Endodermal cell (in vitro differentiated cells): Measurements from ENCODE around the gene RFXAP. TPM values are rescaled to one million over a fixed set of nuclear protein-coding genes. Genes with fewer than 3 reads are reported as not detected.

ENCODE experiments used
- DNase-seq: peaks from one replicate; pipeline ENCODE4 v3.0.0-alpha.2; 2017
- H3K27ac ChIP-seq: 2 replicates; pipeline ENCODE4 v1.5.1; 2013; ENCODE audit warnings: mild to moderate bottlenecking, low read depth, low read length, moderate library complexity
- H3K27me3 ChIP-seq: 2 replicates; pipeline ENCODE4 v1.6.1; 2013; ENCODE audit warnings: mild to moderate bottlenecking, low read length, moderate library complexity; ENCODE audit not compliant: insufficient read depth, control insufficient read depth, poor library complexity, severe bottlenecking
- H3K36me3 ChIP-seq: 2 replicates; pipeline ENCODE4 v1.7.0; 2013; ENCODE audit warnings: mild to moderate bottlenecking, low read length, moderate library complexity; ENCODE audit not compliant: control insufficient read depth, insufficient read depth
- H3K4me1 ChIP-seq: one replicate; pipeline ENCODE4 v1.7.0; 2013; ENCODE audit warnings: low read length; ENCODE audit not compliant: control insufficient read depth, insufficient read depth
- H3K4me3 ChIP-seq: 2 replicates; pipeline ENCODE4 v1.5.1; 2013; ENCODE audit warnings: mild to moderate bottlenecking, low read length, moderate library complexity
- H3K9ac ChIP-seq: 2 replicates; pipeline ENCODE4 v1.6.1; 2013; ENCODE audit warnings: mild to moderate bottlenecking, low read length, moderate library complexity; ENCODE audit not compliant: poor library complexity, severe bottlenecking; ENCODE audit errors: extremely low read depth
- H3K9me3 ChIP-seq: 2 replicates; pipeline ENCODE4 v1.6.1; 2013; ENCODE audit warnings: mild to moderate bottlenecking, low read length, moderate library complexity; ENCODE audit not compliant: control insufficient read depth
- H3K27ac Mint-ChIP-seq: 2 replicates; pipeline ENCODE4 v1.8.0; 2020; ENCODE audit warnings: mixed read lengths
- H3K27me3 Mint-ChIP-seq: 2 replicates; pipeline ENCODE4 v1.8.0; 2021; ENCODE audit warnings: mild to moderate bottlenecking, mixed read lengths; ENCODE audit not compliant: insufficient read depth
- H3K36me3 Mint-ChIP-seq: 2 replicates; pipeline ENCODE4 v1.8.0; 2020; ENCODE audit warnings: low read depth, mixed read lengths
- H3K4me1 Mint-ChIP-seq: 2 replicates; pipeline ENCODE4 v1.8.0; 2020; ENCODE audit warnings: mixed read lengths
- H3K4me3 Mint-ChIP-seq: 2 replicates; pipeline ENCODE4 v1.8.0; 2020; ENCODE audit warnings: mild to moderate bottlenecking, moderate library complexity, mixed read lengths
- H3K9me3 Mint-ChIP-seq: 2 replicates; pipeline ENCODE4 v1.8.0; 2020; ENCODE audit warnings: mild to moderate bottlenecking, mixed read lengths
- CTCF ChIP-seq: fragments of 200-600 bp; sonication (generic); conservative IDR thresholded peaks from 2 replicates; pipeline ENCODE4 v1.5.0; 2021; ENCODE audit warnings: antibody characterized with exemption, mild to moderate bottlenecking
- WGBS, 2 experiments: methylation state at CpG; one replicate each; pipeline versions ENCODE4 v1.1.5 to v1.1.7; 2013; ENCODE audit warnings: missing lambda C conversion rate in 2 of 2, mixed read lengths in 1 of 2; ENCODE audit not compliant: insufficient coverage in 1 of 2, insufficient read length in 1 of 2; 5-methylcytosine and 5-hydroxymethylcytosine counted together
- total RNA-seq, 2 donors: library from RNA; stranded (reverse); fragmentation: NEBNext Ultra II Directional in 1 of 2; extraction: Animal tissue kit (Norgen Biotek cat#: 25700) in 1 of 2; gene quantifications; 2 replicates in 1 of 2; 3 replicates in 1 of 2; pipeline ENCODE4 v1.2.1, GENCODE V29; 2021

The RFXAP gene
- total RNA-seq, 2 donors from 2014 or later: 8.9 to 9.7 TPM

DNA sequence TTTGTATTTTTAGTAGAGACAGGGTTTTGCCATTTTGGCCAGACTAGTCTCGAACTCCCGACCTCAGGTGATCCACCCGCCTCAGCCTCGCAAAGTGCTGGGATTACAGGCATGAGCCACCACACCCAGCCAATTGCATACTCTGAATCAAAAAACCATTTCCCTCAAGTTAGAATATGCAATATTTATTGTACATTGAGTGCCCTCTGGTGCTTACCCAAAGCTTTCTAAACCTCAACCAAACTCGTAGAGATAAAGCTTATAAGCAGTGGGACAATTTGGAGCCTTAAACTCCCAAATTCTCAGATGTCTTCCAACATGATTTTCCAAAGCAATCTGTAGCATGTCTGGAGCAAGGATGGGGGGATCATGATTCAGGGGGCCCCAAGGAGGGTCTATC lies 22.4 kb downstream of the RFXAP start:
- Histone ChIP-seq H3K9me3 (no peaks in the 10 kb centered on the region), H3K4me3 (no peak overlapping the region), H3K9ac (no peak overlapping the region), H3K27me3 (no peaks in the 10 kb centered on the region), H3K36me3 (no peaks in the 10 kb centered on the region), H3K27ac (no peak overlapping the region), H3K4me1 (peaks cover 7% of the 10 kb centered on the region)
- DNase-seq: no peak
- 96% methylated on average over 5 of the region's 5 CpGs; no CpG with 5 or more reads in 1 of the 2 experiments for WGBS, 2 experiments
- Mint-ChIP-seq H3K36me3 (peaks cover 7% of the 10 kb centered on the region), H3K4me3 (no peak overlapping the region), H3K4me1 (peaks cover 26% of the 10 kb centered on the region), H3K27me3 (no peaks in the 10 kb centered on the region), H3K9me3 (no peaks in the 10 kb centered on the region), H3K27ac (no peak overlapping the region)
- no peak for TF ChIP-seq CTCF

DNA sequence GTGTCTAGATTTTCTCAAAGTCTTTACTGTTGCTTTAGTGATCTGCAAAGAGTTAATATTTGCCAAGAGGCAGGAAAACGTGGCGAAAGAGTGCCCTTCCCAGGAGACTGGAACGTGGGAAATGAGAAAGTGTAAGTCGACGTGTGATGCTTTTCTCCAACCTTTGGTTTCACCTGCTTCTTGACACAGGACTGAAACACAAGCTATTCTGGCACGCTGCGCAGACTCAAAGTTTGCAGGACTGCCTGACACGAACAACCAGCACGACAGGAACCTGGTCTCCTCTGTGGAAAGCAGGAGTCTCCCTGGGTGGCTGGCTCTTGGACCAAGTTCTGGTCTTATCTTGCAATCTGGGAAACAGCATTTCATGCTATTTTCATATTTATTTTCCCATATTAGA lies 28.6 kb downstream of the RFXAP start:
- 83 to 92% methylated on average over 9 of the region's 9 CpGs for WGBS, 2 experiments
- Histone ChIP-seq H3K4me1 (no peaks in the 10 kb centered on the region), H3K9ac (no peak overlapping the region), H3K4me3 (no peak overlapping the region), H3K36me3 (no peaks in the 10 kb centered on the region), H3K27me3 (no peaks in the 10 kb centered on the region), H3K27ac (no peak overlapping the region), H3K9me3 (no peaks in the 10 kb centered on the region)
- no peaks in the 10 kb centered on the region for H3K4me1 Mint-ChIP-seq
- no peak overlapping the region for H3K27ac Mint-ChIP-seq
- no peak for TF ChIP-seq CTCF
- H3K36me3 Mint-ChIP-seq: peaks cover 7% of the 10 kb centered on the region
- H3K27me3 Mint-ChIP-seq: no peaks in the 10 kb centered on the region
- no peaks in the 10 kb centered on the region for H3K9me3 Mint-ChIP-seq
- no peak overlapping the region for H3K4me3 Mint-ChIP-seq
- no peak for DNase-seq

GRCh38 chr13:36848199-36848982 lies 29.4 kb downstream of the RFXAP start:
- peak; percentile 66 for TF ChIP-seq CTCF
- no peak overlapping the region for H3K27ac Mint-ChIP-seq
- 90% methylated on average over 4 to 6 of the region's 6 CpGs for WGBS, 2 experiments
- DNase-seq: peak; percentile 60
- no peaks in the 10 kb centered on the region for H3K4me1 Mint-ChIP-seq
- H3K27me3 Mint-ChIP-seq: no peaks in the 10 kb centered on the region
- no peaks in the 10 kb centered on the region for H3K4me1 ChIP-seq
- H3K27me3 ChIP-seq: no peaks in the 10 kb centered on the region
- peaks cover 8% of the 10 kb centered on the region for H3K36me3 Mint-ChIP-seq
- H3K9me3 ChIP-seq: no peaks in the 10 kb centered on the region
- H3K27ac ChIP-seq: no peak overlapping the region
- no peak overlapping the region for H3K4me3 ChIP-seq
- no peak overlapping the region for H3K9ac ChIP-seq
- H3K4me3 Mint-ChIP-seq: no peak overlapping the region
- H3K36me3 ChIP-seq: no peaks in the 10 kb centered on the region
- no peaks in the 10 kb centered on the region for H3K9me3 Mint-ChIP-seq
